CD8-positive, alpha-beta memory T cell (primary cell): ENCODE data around the gene ZCCHC7. TPM values are rescaled to one million over a fixed set of nuclear protein-coding genes. Genes with fewer than 3 reads are reported as not detected.
"Not testable (repeated sequence)": the region's sequence is repeated elsewhere in the genome, so short reads cannot be mapped to it uniquely, and the experiment has no call there.

Experiments used
- CTCF ChIA-PET: fragments of 350-600 bp; sonication (Branson Sonifier 250); formaldehyde crosslinking; loops from one replicate; lab custom pipeline; 2021; ENCODE audit warnings: antibody characterized with exemption; lab: Charles Lee
- POLR2A ChIA-PET: fragments of 350-600 bp; sonication (Branson Sonifier 250); formaldehyde crosslinking; loops from one replicate; lab custom pipeline; 2021; ENCODE audit warnings: antibody characterized with exemption; lab: Charles Lee
- DNase-seq, 5 donors: peaks; one replicate each; pipeline versions ENCODE4 v3.0.0 to v3.0.0-alpha.2; 2020 to 2022; ENCODE audit warnings: mixed read lengths in 1 of 5
- H3K27ac ChIP-seq: one replicate; pipeline ENCODE4 v1.7.0; 2013; ENCODE audit warnings: low read depth, mild to moderate bottlenecking, low read length, moderate library complexity
- H3K27me3 ChIP-seq: 2 replicates; pipeline ENCODE4 v1.7.0; 2013; ENCODE audit warnings: low read length, mild to moderate bottlenecking; ENCODE audit not compliant: insufficient read depth, poor library complexity, severe bottlenecking
- H3K36me3 ChIP-seq: 2 replicates; pipeline ENCODE4 v1.7.0; 2013; ENCODE audit warnings: mild to moderate bottlenecking, low read length, moderate library complexity; ENCODE audit not compliant: insufficient read depth
- H3K4me1 ChIP-seq: 2 replicates; pipeline ENCODE4 v1.7.0; 2013; ENCODE audit warnings: mild to moderate bottlenecking, low read length, moderate library complexity; ENCODE audit not compliant: insufficient read depth
- H3K4me3 ChIP-seq: 2 replicates; pipeline ENCODE4 v1.7.0; 2013; ENCODE audit warnings: mild to moderate bottlenecking, low read length
- H3K9me3 ChIP-seq: 2 replicates; pipeline ENCODE4 v1.7.0; 2013; ENCODE audit warnings: mild to moderate bottlenecking, low read length
- H3K27ac Mint-ChIP-seq, 8 donors: one replicate each; pipeline ENCODE4 v1.8.0; 2020 to 2021; ENCODE audit warnings: mixed read lengths in 8 of 8, mild to moderate bottlenecking in 6 of 8, inconsistent platforms in 3 of 8, moderate library complexity in 3 of 8
- H3K27me3 Mint-ChIP-seq, 2 donors: one replicate each; pipeline ENCODE4 v1.8.0; 2020 to 2021; ENCODE audit warnings: mixed read lengths in 2 of 2, mild to moderate bottlenecking in 1 of 2, moderate library complexity in 1 of 2
- H3K36me3 Mint-ChIP-seq, 3 donors: one replicate each; pipeline ENCODE4 v1.8.0; 2020 to 2021; ENCODE audit warnings: mixed read lengths in 3 of 3, inconsistent platforms in 1 of 3, mild to moderate bottlenecking in 1 of 3
- H3K4me1 Mint-ChIP-seq, 3 donors: one replicate each; pipeline ENCODE4 v1.8.0; 2020 to 2021; ENCODE audit warnings: mixed read lengths in 3 of 3, inconsistent platforms in 1 of 3, mild to moderate bottlenecking in 1 of 3
- H3K4me3 Mint-ChIP-seq, 7 donors: one replicate each; pipeline ENCODE4 v1.8.0; 2020 to 2021; ENCODE audit warnings: mixed read lengths in 7 of 7, mild to moderate bottlenecking in 6 of 7, moderate library complexity in 4 of 7, inconsistent platforms in 2 of 7
- H3K9me3 Mint-ChIP-seq, 5 donors: one replicate each; pipeline ENCODE4 v1.8.0; 2020 to 2022; ENCODE audit warnings: mixed read lengths in 5 of 5, mild to moderate bottlenecking in 3 of 5, moderate library complexity in 2 of 5, inconsistent platforms in 1 of 5
- polyA plus RNA-seq: library from polyadenylated mRNA; unstranded; fragments of 300-500 nt; fragmentation: Illumina TruSeq; gene quantifications from one replicate; pipeline ENCODE4 v1.2.3, GENCODE V29; 2021
- total RNA-seq, 2 experiments: library from RNA; stranded (reverse); gene quantifications; one replicate each; pipeline ENCODE4 v1.2.3, GENCODE V29; 2021

The ZCCHC7 gene
- 10 to 100 TPM; 25.6 to 27.1 TPM for total RNA-seq
- 35.2 TPM for polyA plus RNA-seq

- H3K27ac ChIP-seq = peak within 1 kb of the TSS; percentile 98
- POLR2A ChIA-PET = interaction anchor here (0.6 to 2.6 kb wide), 11 partner anchors 9 to 546 kb away, joined by 3 to 31 read pairs (median 4); partner anchors contain the start of genes TOMM5 and ZBTB5
- H3K4me3 Mint-ChIP-seq = peak within 1 kb of the TSS; percentile 91 to 100 (median 98)
- H3K27me3 Mint-ChIP-seq = no peaks in the 10 kb centered on the region
- CTCF ChIA-PET = interaction anchor here (1.1 to 3.3 kb wide), 8 partner anchors 11 to 294 kb away, joined by 3 to 10 read pairs (median 4); no protein-coding TSS in a partner anchor
- peaks cover 35% of the 10 kb centered on the region for H3K4me1 ChIP-seq
- H3K36me3 ChIP-seq = no peaks in the 10 kb centered on the region
- peak within 1 kb of the TSS; percentile 85 for H3K4me3 ChIP-seq
- H3K36me3 Mint-ChIP-seq = peaks cover 0 to 15% (median 0%) of the 10 kb centered on the region in 3 donors
- peak; percentile 94 to 98 (median 97) for DNase-seq
- peaks cover 0 to 3% (median 0%) of the 10 kb centered on the region in 5 donors for H3K9me3 Mint-ChIP-seq
- peaks cover 37 to 50% (median 49%) of the 10 kb centered on the region in 3 donors for H3K4me1 Mint-ChIP-seq
- no peaks in the 10 kb centered on the region for H3K9me3 ChIP-seq
- peak within 1 kb of the TSS; percentile 96 to 99 (median 99) for H3K27ac Mint-ChIP-seq
- no peaks in the 10 kb centered on the region for H3K27me3 ChIP-seq
These were observed at the start of gene ZCCHC7 for GRCh38 chr9:37119907-37120842. TSS of gene ZCCHC7 (plus strand) at chr9:37120574.

- CTCF ChIA-PET, H3K27ac ChIP-seq, H3K27me3 ChIP-seq, H3K36me3 Mint-ChIP-seq, H3K9me3 Mint-ChIP-seq, H3K4me3 Mint-ChIP-seq, H3K27ac Mint-ChIP-seq, H3K4me1 Mint-ChIP-seq, H3K4me1 ChIP-seq, POLR2A ChIA-PET, H3K36me3 ChIP-seq, H3K4me3 ChIP-seq, DNase-seq, H3K9me3 ChIP-seq: not testable (repeated sequence)
- peaks cover 4 to 12% of the 10 kb centered on the region in 2 donors for H3K27me3 Mint-ChIP-seq
These were observed 45.6 kb upstream of the ZCCHC7 start for GRCh38 chr9:37074790-37075189.

DNA sequence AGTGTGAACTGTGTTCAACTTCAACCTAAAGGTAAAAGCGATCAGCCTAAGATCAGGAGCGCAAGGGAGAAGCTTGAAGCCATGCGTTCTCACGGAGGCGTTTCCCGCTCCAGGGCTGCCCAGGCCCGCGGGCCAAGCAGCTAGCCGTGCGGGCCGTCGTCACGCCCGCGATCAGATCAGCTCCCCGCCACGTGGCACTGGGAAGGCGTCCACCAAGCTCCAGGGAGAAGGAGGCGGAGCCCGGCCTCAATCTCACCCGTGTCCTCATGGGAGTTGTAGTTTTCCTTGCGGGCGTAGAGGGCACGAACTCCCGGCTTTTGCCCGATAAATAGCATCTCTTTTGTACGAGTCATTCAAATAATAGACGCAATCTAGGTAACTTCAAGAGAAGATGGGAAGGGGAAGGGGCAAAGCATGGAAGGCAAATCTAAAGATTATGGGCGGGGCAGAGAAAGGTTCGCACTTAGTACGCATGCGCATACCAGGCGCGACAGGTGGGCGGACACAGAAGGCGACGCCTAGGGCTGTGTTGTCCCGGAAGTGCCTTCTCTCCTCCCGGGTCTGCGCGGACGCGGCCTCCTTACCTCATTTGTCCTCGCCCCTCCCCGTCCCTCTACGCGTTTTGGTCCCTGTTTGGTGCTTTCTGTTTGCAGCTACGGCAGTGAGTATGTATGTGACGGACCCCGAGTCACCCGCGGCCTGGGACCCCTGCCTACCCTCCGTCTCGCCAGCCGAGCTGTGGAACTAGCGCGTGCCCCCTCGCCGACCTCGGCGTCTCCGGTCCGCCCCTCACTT, 40.8 kb upstream of the ZCCHC7 start:
- Mint-ChIP-seq H3K4me3 (peak overlapping the region; percentile 94 to 99 (median 97)), H3K27me3 (peaks cover 4 to 12% of the 10 kb centered on the region in 2 donors), H3K4me1 (peaks cover 42 to 56% (median 54%) of the 10 kb centered on the region in 3 donors), H3K27ac (peak overlapping the region; percentile 86 to 98 (median 98)), H3K9me3 (no peaks in the 10 kb centered on the region), H3K36me3 (peaks cover 0 to 15% (median 0%) of the 10 kb centered on the region in 3 donors)
- CTCF ChIA-PET = interaction anchor here (1.2 to 2.6 kb wide), 4 partner anchors 40 to 250 kb away, joined by 3 to 10 read pairs (median 4); partner anchors contain the start of gene ZCCHC7
- Histone ChIP-seq H3K27me3 (no peaks in the 10 kb centered on the region), H3K4me1 (peaks cover 36% of the 10 kb centered on the region), H3K36me3 (no peaks in the 10 kb centered on the region), H3K27ac (peak overlapping the region; percentile 96), H3K9me3 (no peaks in the 10 kb centered on the region), H3K4me3 (peak overlapping the region; percentile 53)
- POLR2A ChIA-PET = interaction anchor here (0.6 to 2.8 kb wide), 3 partner anchors 38 to 81 kb away, joined by 3 to 31 read pairs (median 3); partner anchors contain the start of gene ZCCHC7
- DNase-seq = peak; percentile 86 to 97 (median 93)

GRCh38 chr9:37080165-37080628, 40.2 kb upstream of the ZCCHC7 start:
- H3K36me3 ChIP-seq, H3K9me3 Mint-ChIP-seq, H3K9me3 ChIP-seq, H3K27me3 ChIP-seq, DNase-seq: not testable (repeated sequence)
- Histone ChIP-seq H3K4me1 (peaks cover 36% of the 10 kb centered on the region), H3K4me3 (peak overlapping the region; percentile 53), H3K27ac (peak overlapping the region; percentile 96)
- Mint-ChIP-seq H3K4me1 (peaks cover 48 to 62% (median 60%) of the 10 kb centered on the region in 3 donors), H3K27me3 (peaks cover 4 to 12% of the 10 kb centered on the region in 2 donors), H3K4me3 (peak overlapping the region; percentile 94 to 99 (median 97)), H3K36me3 (peaks cover 0 to 17% (median 0%) of the 10 kb centered on the region in 3 donors), H3K27ac (peak overlapping the region; percentile 86 to 98 (median 98))
- CTCF ChIA-PET = interaction anchor here (1.2 to 2.6 kb wide), 4 partner anchors 39 to 249 kb away, joined by 3 to 10 read pairs (median 4); partner anchors contain the start of gene ZCCHC7
- POLR2A ChIA-PET = interaction anchor here (2.8 kb wide), 1 partner anchor 40 kb away, joined by 31 read pairs; the partner anchor contains the start of gene ZCCHC7

GRCh38 chr9:37081507-37081906, 38.9 kb upstream of the ZCCHC7 start:
- peaks cover 2 to 26% (median 4%) of the 10 kb centered on the region in 3 donors for H3K36me3 Mint-ChIP-seq
- H3K4me3 Mint-ChIP-seq = peak overlapping the region; percentile 20 to 99 (median 95)
- H3K4me3 ChIP-seq, H3K27ac ChIP-seq, H3K27me3 ChIP-seq, CTCF ChIA-PET, H3K9me3 ChIP-seq, H3K9me3 Mint-ChIP-seq, H3K36me3 ChIP-seq, H3K27me3 Mint-ChIP-seq, DNase-seq: not testable (repeated sequence)
- peaks cover 51 to 71% (median 70%) of the 10 kb centered on the region in 3 donors for H3K4me1 Mint-ChIP-seq
- peaks cover 36% of the 10 kb centered on the region for H3K4me1 ChIP-seq
- H3K27ac Mint-ChIP-seq = peak overlapping the region in 6 of 8 donors; percentile 10 to 98 (median 81)
- POLR2A ChIA-PET = interaction anchor here (2.8 kb wide), 1 partner anchor 38 kb away, joined by 31 read pairs; the partner anchor contains the start of gene ZCCHC7

GRCh38 chr9:37082214-37082765, 38.1 kb upstream of the ZCCHC7 start:
- peak in 1 of 5 donors; percentile 17 for DNase-seq
- Mint-ChIP-seq H3K4me3 (peak overlapping the region in 5 of 7 donors; percentile 4 to 98 (median 20)), H3K27ac (peak overlapping the region in 2 of 8 donors; percentile 24 to 61), H3K36me3 (peaks cover 9 to 34% (median 10%) of the 10 kb centered on the region in 3 donors), H3K27me3 (peaks cover 4% of the 10 kb centered on the region in 2 donors), H3K9me3 (no peaks in the 10 kb centered on the region), H3K4me1 (peaks cover 51 to 79% (median 75%) of the 10 kb centered on the region in 3 donors)
- Histone ChIP-seq H3K9me3 (no peaks in the 10 kb centered on the region), H3K27me3 (no peaks in the 10 kb centered on the region), H3K4me3 (no peak overlapping the region), H3K36me3 (peaks cover 10% of the 10 kb centered on the region), H3K27ac (no peak overlapping the region), H3K4me1 (peaks cover 36% of the 10 kb centered on the region)
- ChIA-PET POLR2A (interaction anchor here (1.4 kb wide), 1 partner anchor 38 kb away, joined by 6 read pairs; the partner anchor contains the start of gene ZCCHC7), CTCF (no interaction called here)

GRCh38 chr9:37083654-37084053, 36.7 kb upstream of the ZCCHC7 start:
- H3K4me3 Mint-ChIP-seq = no peak overlapping the region
- DNase-seq = no peak
- Histone ChIP-seq H3K27ac (no peak overlapping the region), H3K4me1 (peaks cover 36% of the 10 kb centered on the region), H3K36me3 (peaks cover 17% of the 10 kb centered on the region), H3K4me3 (no peak overlapping the region), H3K9me3 (no peaks in the 10 kb centered on the region), H3K27me3 (no peaks in the 10 kb centered on the region)
- H3K36me3 Mint-ChIP-seq = peaks cover 10 to 46% (median 13%) of the 10 kb centered on the region in 3 donors
- POLR2A ChIA-PET = no interaction called here
- H3K4me1 Mint-ChIP-seq = peaks cover 51 to 86% (median 84%) of the 10 kb centered on the region in 3 donors
- peaks cover 0 to 4% of the 10 kb centered on the region in 2 donors for H3K27me3 Mint-ChIP-seq
- H3K9me3 Mint-ChIP-seq = no peaks in the 10 kb centered on the region
- CTCF ChIA-PET = no interaction called here
- peak overlapping the region in 2 of 8 donors; percentile 30 to 83 for H3K27ac Mint-ChIP-seq
